Heart right ventricle (tissue), 16 donors: ENCODE data around the gene FGF1. TPM values are rescaled to one million over a fixed set of nuclear protein-coding genes. Genes with fewer than 3 reads are reported as not detected.
A peak's percentile ranks its signal among the peaks of the same experiment; 100 is the strongest.

ENCODE experiments used
- ATAC-seq, 8 donors: fragments of 200-7000 bp; cut with Tn5 transposase; one replicate each; pipeline ENCODE4 v1.9.1; 2020; ENCODE audit warnings: mild to moderate bottlenecking in 8 of 8, moderate library complexity in 8 of 8, moderate number of reproducible peaks in 1 of 8
- DNase-seq, 2 donors: peaks; one replicate each; pipeline ENCODE4 v3.0.0-alpha.2; 2020
- H3K27ac ChIP-seq, 10 donors: fragments of 200-600 bp; sonication (generic) in 2 of 10; one replicate each; pipeline versions ENCODE4 v1.5.0 to v1.8.0; 2020 to 2022; ENCODE audit warnings: mild to moderate bottlenecking in 3 of 10
- H3K27me3 ChIP-seq, 7 donors: fragments of 200-600 bp; one replicate each; pipeline ENCODE4 v1.8.0; 2021 to 2022; ENCODE audit warnings: mild to moderate bottlenecking in 2 of 7
- H3K36me3 ChIP-seq, 9 donors: fragments of 200-600 bp; sonication (generic) in 1 of 9; one replicate each; pipeline versions ENCODE4 v1.5.0 to v1.8.0; 2020 to 2022; ENCODE audit warnings: mild to moderate bottlenecking in 2 of 9
- H3K4me1 ChIP-seq, 9 donors: fragments of 200-600 bp; sonication (generic) in 1 of 9; one replicate each; pipeline versions ENCODE4 v1.5.0 to v1.8.0; 2020 to 2022; ENCODE audit warnings: mild to moderate bottlenecking in 4 of 9
- H3K4me3 ChIP-seq, 10 donors: fragments of 200-600 bp; sonication (generic) in 2 of 10; one replicate each; pipeline versions ENCODE4 v1.5.0 to v1.8.0; 2020 to 2022; ENCODE audit warnings: mild to moderate bottlenecking in 7 of 10, moderate library complexity in 2 of 10
- H3K9me3 ChIP-seq, 11 donors: fragments of 200-600 bp in 10 of 11; sonication (generic) in 2 of 11; one replicate each; pipeline versions ENCODE4 v1.5.0 to v1.8.0; 2013 to 2022; ENCODE audit warnings: mild to moderate bottlenecking in 2 of 11, control low read depth in 1 of 11, moderate library complexity in 1 of 11
- CTCF ChIP-seq, 9 donors: fragments of 200-600 bp; sonication (generic) in 2 of 9; IDR thresholded peaks; one replicate each; pipeline versions ENCODE4 v1.5.0 to v1.8.0; 2021 to 2022; ENCODE audit warnings: antibody characterized with exemption in 9 of 9, mild to moderate bottlenecking in 5 of 9, moderate library complexity in 1 of 9
- WGBS, 2 donors: extraction: QIAGEN DNeasy Blood & Tissue Kit; methylation state at CpG; one replicate each; pipeline ENCODE4 v1.1.7; 2013; ENCODE audit warnings: inconsistent platforms in 1 of 2; 5-methylcytosine and 5-hydroxymethylcytosine counted together
- intact Hi-C, 10 donors: fragments of 100-400 bp; cut with DNase I; formaldehyde crosslinking; loops; one replicate each; pipeline versions ENCODE4 v1.11.1 to v1.14.2; 2022
- polyA plus RNA-seq, 2 donors: library from polyadenylated mRNA; stranded (reverse); fragments of 200-250 nt; gene quantifications; one replicate each; pipeline ENCODE4 v1.2.3, GENCODE V29; 2013
- total RNA-seq, 10 donors: library from RNA; stranded (reverse); fragmentation: NEBNext Ultra II Directional in 3 of 10; extraction: Animal tissue kit (Norgen Biotek cat#: 25700) in 3 of 10; gene quantifications; one replicate each; pipeline versions ENCODE4 v1.2.1 to v1.2.4, GENCODE V29; 2021 to 2023
- donor health status: Arrhythmogenic right ventricular cardiomyopathy.
- donor health status: ischemic (EF 13 %, LVEDD 7.1; RV severe dilation, severe dysfunction).
- donor health status: healthy with polysubstance abuse.
- donor health status: DM: no; HTN: yes; CAD: no.
- donor health status: DM: no; HTN: no; CAD: no.
- donor health status: ischemic (EF 25% LVEDD 6.9; RV normal size, moderate dysfunction).
- donor health status: ischemic (EF 25% LVEDD 5.7; RV mildly dilated, moderate dysfunction).
- donor health status: healthy.
- donor health status: DM: yes; HTN: yes; CAD: no.
- donor health status: Ischemic cardiomyopathy.
- donor health status: ischemic (EF 35%, LVEDD 5.7; RV mildly dilated, moderate dysfunction).
- donor health status: nonischemic (EF 11% LVEDD 7.7; RV severe dilation, severe dysfunction).
- donor health status: DM: yes; HTN: yes; CAD: no.
- donor health status: PGD.
- donor health status: ischemic (EF 29% LVEDD 5.4; RV normal size, mild dysfunction).
- donor health status: nonischemic (EF 23%, LVEDD 6.1; RV moderate dilation, normal function).

FGF1 gene
- total and polyA plus RNA-seq, 12 donors: 5.1 to 110 (median 53.7) TPM

GRCh38 chr5:142641711-142642110 lies 44.2 kb downstream of the FGF1 start:
- Histone ChIP-seq H3K9me3 (no peaks in the 10 kb centered on the region), H3K27ac (peak overlapping the region in 1 of 10 donors; percentile 15), H3K4me1 (peaks cover 11 to 69% (median 30%) of the 10 kb centered on the region in 9 donors), H3K27me3 (no peaks in the 10 kb centered on the region), H3K4me3 (no peak overlapping the region), H3K36me3 (no peaks in the 10 kb centered on the region)
- TF ChIP-seq CTCF (IDR thresholded peaks at IDR 0.05): no peak
- ATAC-seq: no peak
- DNase-seq: no peak
- WGBS, 2 donors: 79 to 84% methylated on average over 4 of the region's 4 CpGs
- intact Hi-C loops: no loop called here

GRCh38 chr5:142640316-142641005 lies 45.4 kb downstream of the FGF1 start:
- 67 to 68% methylated on average over 9 of the region's 9 CpGs for WGBS, 2 donors
- Histone ChIP-seq H3K4me1 (peaks cover 10 to 73% (median 31%) of the 10 kb centered on the region in 9 donors), H3K4me3 (no peak overlapping the region), H3K27me3 (no peaks in the 10 kb centered on the region), H3K36me3 (no peaks in the 10 kb centered on the region), H3K27ac (peak overlapping the region in 1 of 10 donors; percentile 1), H3K9me3 (no peaks in the 10 kb centered on the region)
- TF ChIP-seq CTCF (IDR thresholded peaks at IDR 0.05): no peak
- DNase-seq: no peak
- peak in 2 of 8 donors; percentile 15 for ATAC-seq
- intact Hi-C loops: no loop called here

- intact Hi-C loops: no loop called here
- DNase-seq: no peak
- WGBS, 2 donors: 82 to 91% methylated on average over 4 of the region's 4 CpGs
- Histone ChIP-seq H3K4me3 (no peak overlapping the region), H3K36me3 (no peaks in the 10 kb centered on the region), H3K27me3 (no peaks in the 10 kb centered on the region), H3K4me1 (peaks cover 0 to 69% (median 20%) of the 10 kb centered on the region in 9 donors), H3K9me3 (no peaks in the 10 kb centered on the region), H3K27ac (no peak overlapping the region)
- no peak for ATAC-seq
- no peak for TF ChIP-seq CTCF (IDR thresholded peaks at IDR 0.05)
Observed at GRCh38 chr5:142639455-142639854, 46.4 kb downstream of the FGF1 start.

- Histone ChIP-seq H3K27me3 (no peaks in the 10 kb centered on the region), H3K4me1 (peaks cover 0 to 63% (median 13%) of the 10 kb centered on the region in 9 donors), H3K36me3 (no peaks in the 10 kb centered on the region), H3K9me3 (no peaks in the 10 kb centered on the region), H3K4me3 (no peak overlapping the region), H3K27ac (peak overlapping the region in 4 of 10 donors; percentile 12 to 57 (median 46))
- DNase-seq: no peak
- intact Hi-C loops: no loop called here
- WGBS, 2 donors: 68 to 81% methylated on average over 2 of the region's 2 CpGs
- no peak for ATAC-seq
- no peak for TF ChIP-seq CTCF (IDR thresholded peaks at IDR 0.05)
Observed at GRCh38 chr5:142637871-142638270, 48.0 kb downstream of the FGF1 start.
